SK-N-MC (cell line): ENCODE measurements around the gene KRT17.

ENCODE experiments used
- EZH2 ChIP-seq: fragments of 200-600 bp; sonication (generic); IDR thresholded peaks from one replicate; pipeline ENCODE4 v1.6.1; 2017; ENCODE audit warnings: antibody characterized with exemption
- FOXP2 ChIP-seq: optimal IDR thresholded peaks from 2 replicates; pipeline ENCODE3; 2011; ENCODE audit warnings: mild to moderate bottlenecking, moderate library complexity; ENCODE audit not compliant: insufficient read depth; ENCODE audit errors: extremely low read length, control extremely low read depth

- no peak for TF ChIP-seq EZH2
- TF ChIP-seq FOXP2, result no peak
These were observed 44.7 kb downstream of the KRT17 start for GRCh38 chr17:41579484-41580243.
